A673 (cell line): ENCODE measurements around the gene MX2. TPM values are rescaled to one million over a fixed set of nuclear protein-coding genes. Genes with fewer than 3 reads are reported as not detected.

Experiments used
- BruUV-seq: library from RNA; stranded (reverse); fragments of 400-500 nt; replicated peaks from 2 replicates; lab custom pipeline; 2021; lab: Mats Ljungman, UMichigan
- CTCF ChIA-PET: fragments of 300-600 bp; sonication (Branson Sonifier 250); formaldehyde crosslinking; loops from one replicate; lab custom pipeline; 2022; ENCODE audit warnings: antibody characterized with exemption; lab: Charles Lee
- POLR2A ChIA-PET: fragments of 300-600 bp; sonication (Branson Sonifier 250); formaldehyde crosslinking; loops from one replicate; lab custom pipeline; 2022; ENCODE audit warnings: antibody characterized with exemption; ENCODE audit not compliant: low non-redundant PET; lab: Charles Lee
- DNase-seq: peaks from one replicate; pipeline ENCODE4 v3.0.0-alpha.2; 2015; ENCODE audit warnings: low spot score
- H3K27ac ChIP-seq: fragments of 200-600 bp; sonication (generic); 2 replicates; pipeline ENCODE4 v1.5.1; 2016; ENCODE audit warnings: mixed run types, low read depth, mild to moderate bottlenecking, mixed read lengths, antibody characterized with exemption, low read length; ENCODE audit not compliant: poor library complexity, severe bottlenecking
- H3K27me3 ChIP-seq: fragments of 200-600 bp; sonication (generic); replicated peaks from 2 replicates; pipeline ENCODE4 v1.6.1; 2017; ENCODE audit warnings: mixed run types, low read depth, mild to moderate bottlenecking, mixed read lengths, antibody characterized with exemption, low read length; ENCODE audit not compliant: insufficient read depth, poor library complexity
- H3K36me3 ChIP-seq: fragments of 200-600 bp; sonication (generic); 2 replicates; pipeline ENCODE4 v1.6.1; 2016; ENCODE audit warnings: mixed run types, mild to moderate bottlenecking, mixed read lengths, antibody characterized with exemption, low read length; ENCODE audit not compliant: insufficient read depth, poor library complexity, severe bottlenecking
- H3K4me1 ChIP-seq: fragments of 200-600 bp; sonication (generic); 2 replicates; pipeline ENCODE4 v1.6.1; 2017; ENCODE audit warnings: mixed run types, mild to moderate bottlenecking, mixed read lengths, antibody characterized with exemption, low read length; ENCODE audit not compliant: insufficient read depth, poor library complexity, severe bottlenecking
- H3K4me3 ChIP-seq: fragments of 200-600 bp; sonication (generic); 2 replicates; pipeline ENCODE4 v1.5.1; 2016; ENCODE audit warnings: low read depth, mixed run types, mild to moderate bottlenecking, mixed read lengths, low read length; ENCODE audit not compliant: poor library complexity, severe bottlenecking
- H3K9me3 ChIP-seq: fragments of 200-600 bp; sonication (generic); 2 replicates; pipeline ENCODE4 v1.6.1; 2016; ENCODE audit warnings: mixed run types, low read depth, mild to moderate bottlenecking, mixed read lengths, antibody characterized with exemption, low read length; ENCODE audit not compliant: poor library complexity, severe bottlenecking
- CTCF ChIP-seq: fragments of 300-800, 200-600 bp; sonication (generic); conservative IDR thresholded peaks from 2 replicates; pipeline ENCODE4 v1.5.1; 2017; ENCODE audit warnings: low read depth, mild to moderate bottlenecking, antibody characterized with exemption, low read length, moderate library complexity, mixed read lengths
- EZH2 ChIP-seq: fragments of 200-600 bp; sonication (generic); IDR thresholded peaks from 2 replicates; pipeline ENCODE4 v1.6.1; 2017; ENCODE audit warnings: borderline replicate concordance, low read depth, mild to moderate bottlenecking, mixed read lengths, antibody characterized with exemption, low read length; ENCODE audit not compliant: poor library complexity, severe bottlenecking
- intact Hi-C: fragments of 100-400 bp; cut with micrococcal nuclease; formaldehyde crosslinking; loops from one replicate; pipeline ENCODE4 v1.10.0; 2022; ENCODE audit not compliant: unreplicated experiment
- total RNA-seq: library from RNA; stranded (reverse); gene quantifications from 2 replicates; pipeline ENCODE4 v1.2.3, GENCODE V29; 2021

MX2 gene
- total RNA-seq, 1 experiment from 2014 or later: not detected

GRCh38 chr21:41318218-41318617, 43.6 kb upstream of the MX2 start:
- ChIA-PET CTCF (no interaction called here), POLR2A (no interaction called here)
- intact Hi-C loops: no loop called here
- no peaks in the 10 kb centered on the region for H3K36me3 ChIP-seq
- no TSS peak for BruUV-seq
- no peaks in the 10 kb centered on the region for H3K4me1 ChIP-seq
- no peak for TF ChIP-seq CTCF
- no peak for TF ChIP-seq EZH2
- no peaks in the 10 kb centered on the region for H3K9me3 ChIP-seq
- H3K4me3 ChIP-seq: no peak overlapping the region
- no peak overlapping the region for H3K27ac ChIP-seq
- peaks cover 26% of the 10 kb centered on the region for H3K27me3 ChIP-seq
- no peak for DNase-seq

GRCh38 chr21:41319273-41319672, 42.6 kb upstream of the MX2 start:
- Histone ChIP-seq H3K27ac (no peak overlapping the region), H3K9me3 (no peaks in the 10 kb centered on the region), H3K36me3 (no peaks in the 10 kb centered on the region), H3K4me1 (no peaks in the 10 kb centered on the region), H3K4me3 (no peak overlapping the region), H3K27me3 (peaks cover 26% of the 10 kb centered on the region)
- intact Hi-C loops: no loop called here
- no TSS peak for BruUV-seq
- no peak for DNase-seq
- POLR2A ChIA-PET: no interaction called here
- CTCF ChIA-PET: no interaction called here
- TF ChIP-seq EZH2 (no peak), CTCF (no peak)

GRCh38 chr21:41321211-41321907, 40.5 kb upstream of the MX2 start:
- BruUV-seq: no TSS peak
- no peak for DNase-seq
- POLR2A ChIA-PET: no interaction called here

More at GRCh38 chr21:41321211-41321907, 40.5 kb upstream of the MX2 start:
- CTCF ChIA-PET: no interaction called here
- no peak overlapping the region for H3K27ac ChIP-seq
- intact Hi-C loops: no loop called here
- no peak overlapping the region for H3K4me3 ChIP-seq
- TF ChIP-seq CTCF: no peak
- TF ChIP-seq EZH2: no peak
- no peaks in the 10 kb centered on the region for H3K36me3 ChIP-seq
- H3K9me3 ChIP-seq: no peaks in the 10 kb centered on the region
- H3K4me1 ChIP-seq: no peaks in the 10 kb centered on the region
- H3K27me3 ChIP-seq: peaks cover 16% of the 10 kb centered on the region
